Measurements from ENCODE around the gene PDZK1. TPM values are rescaled to one million over a fixed set of nuclear protein-coding genes. Genes with fewer than 3 reads are reported as not detected.
"Not testable (repeated sequence)": the region's sequence is repeated elsewhere in the genome, so short reads cannot be mapped to it uniquely, and the experiment has no call there.

Gene PDZK1
- total RNA-seq, 1 experiment from 2014 or later = 4.1 TPM

GRCh38 chr1:145643990-145644389 is 63.2 kb downstream of the PDZK1 start:
- H3K27me3 ChIP-seq (ENCODE audit: control insufficient read depth, insufficient read depth, low read length); H3K36me3 ChIP-seq (replicated peaks; ENCODE audit: control insufficient read depth, insufficient read depth, low read length); H3K4me3 ChIP-seq (ENCODE audit: insufficient read depth, low read depth, low read length); DNase-seq: not testable (repeated sequence)

GRCh38 chr1:145641886-145642285 is 65.3 kb downstream of the PDZK1 start:
- DNase-seq; H3K4me3 ChIP-seq (ENCODE audit: insufficient read depth, low read depth, low read length); H3K36me3 ChIP-seq (replicated peaks; ENCODE audit: control insufficient read depth, insufficient read depth, low read length); H3K27me3 ChIP-seq (ENCODE audit: control insufficient read depth, insufficient read depth, low read length): not testable (repeated sequence)

GRCh38 chr1:145636237-145636636 is 70.9 kb downstream of the PDZK1 start:
- H3K36me3 ChIP-seq (replicated peaks; ENCODE audit: control insufficient read depth, insufficient read depth, low read length); H3K27me3 ChIP-seq (ENCODE audit: control insufficient read depth, insufficient read depth, low read length); H3K4me3 ChIP-seq (ENCODE audit: insufficient read depth, low read depth, low read length); DNase-seq: not testable (repeated sequence)

- H3K36me3 ChIP-seq (replicated peaks; ENCODE audit: control insufficient read depth, insufficient read depth, low read length); DNase-seq; H3K27me3 ChIP-seq (ENCODE audit: control insufficient read depth, insufficient read depth, low read length); H3K4me3 ChIP-seq (ENCODE audit: insufficient read depth, low read depth, low read length): not testable (repeated sequence)
Observed at GRCh38 chr1:145622177-145622576, 85.0 kb downstream of the PDZK1 start.

Other genes with a start within 250 kb of the PDZK1 start
- gene GPR89A, start 99.4 kb downstream of the PDZK1 start, total RNA-seq (2014; rRNA removed; shearing (Covaris generic)) = 26.7 and 29.9 TPM in 2 replicates
- 0.35 TPM in 1 of 2 replicates, not detected in the other for gene CD160, start 12.1 kb upstream of the PDZK1 start, total RNA-seq (2014; rRNA removed; shearing (Covaris generic))
- gene RNF115, start 116.7 kb upstream of the PDZK1 start, total RNA-seq (2014; rRNA removed; shearing (Covaris generic)) = 11.3 and 11.5 TPM in 2 replicates
- gene POLR3C, start 116.8 kb upstream of the PDZK1 start, total RNA-seq (2014; rRNA removed; shearing (Covaris generic)) = 44.3 and 45.1 TPM in 2 replicates
- gene NUDT17, start 138.3 kb upstream of the PDZK1 start, total RNA-seq (2014; rRNA removed; shearing (Covaris generic)) = 4.4 and 8.8 TPM in 2 replicates
- gene PIAS3, start 151.7 kb upstream of the PDZK1 start, total RNA-seq (2014; rRNA removed; shearing (Covaris generic)) = 27.0 and 27.4 TPM in 2 replicates
- 0.22 and 0.52 TPM in 2 replicates for gene ANKRD35, start 178.5 kb upstream of the PDZK1 start, total RNA-seq (2014; rRNA removed; shearing (Covaris generic))
- 0.10 and 0.22 TPM in 2 replicates for gene ITGA10, start 202.7 kb upstream of the PDZK1 start, total RNA-seq (2014; rRNA removed; shearing (Covaris generic))
- 22.9 and 28.0 TPM in 2 replicates for gene PEX11B, start 211.3 kb upstream of the PDZK1 start, total RNA-seq (2014; rRNA removed; shearing (Covaris generic))
- 181 and 214 TPM in 2 replicates for gene RBM8A, start 220.1 kb upstream of the PDZK1 start, total RNA-seq (2014; rRNA removed; shearing (Covaris generic))

Measured in H7 (cell line).